ENCODE data around the gene ARHGEF7.
A peak's percentile ranks its signal among the peaks of the same experiment; 100 is the strongest.

ARHGEF7 gene

GRCh38 chr13:111225810-111226546 is 110.9 kb downstream of the ARHGEF7 start:
- DNase-seq (ENCODE audit: low read depth in 2 of 2) = no peak

- no peak for DNase-seq (ENCODE audit: low read depth in 2 of 2)
Measured at GRCh38 chr13:111227405-111227804, 112.3 kb downstream of the ARHGEF7 start.

DNA sequence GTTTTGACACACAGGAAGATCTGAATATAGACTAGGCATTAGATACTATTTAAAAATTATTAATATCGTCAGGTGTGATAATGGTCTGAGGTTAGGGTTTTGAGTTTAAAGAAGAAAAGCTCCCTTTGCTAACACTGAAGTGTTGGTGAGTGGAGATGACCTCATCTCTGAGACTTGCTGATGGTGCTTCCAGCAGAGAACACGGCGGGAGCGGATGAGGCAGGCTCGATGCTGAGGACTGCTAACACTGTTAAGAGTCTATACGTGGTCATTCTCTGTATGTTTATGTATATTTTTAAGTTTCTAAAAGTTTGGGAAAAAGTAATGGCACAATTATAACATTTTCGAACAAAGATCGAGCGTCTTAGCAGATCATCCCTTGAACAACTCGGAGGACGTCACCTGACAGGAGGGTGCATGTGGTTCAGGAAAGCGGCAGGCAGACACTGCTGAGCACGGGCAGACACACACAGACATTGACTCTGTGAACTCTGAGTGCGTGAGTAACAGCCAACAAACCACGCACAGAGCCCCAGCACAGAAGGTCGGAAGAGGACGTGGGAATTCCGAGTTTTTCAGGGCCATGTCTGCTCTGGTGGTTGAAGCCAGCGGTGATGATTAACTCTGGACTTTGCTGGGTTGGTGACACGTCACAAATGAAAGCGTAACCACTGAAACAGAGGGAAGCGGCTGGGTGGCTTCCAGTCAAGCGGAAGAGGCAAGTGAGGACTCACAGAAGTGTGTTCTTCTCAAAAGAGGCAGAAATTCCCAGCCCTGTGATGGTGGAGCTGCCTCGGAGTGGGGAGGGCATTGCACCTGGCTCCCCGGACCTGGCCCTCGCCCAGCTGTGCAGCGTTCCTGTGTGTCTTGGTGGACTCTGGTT is 113.4 kb downstream of the ARHGEF7 start:
- no peak for DNase-seq (ENCODE audit: low read depth in 2 of 2)

DNA sequence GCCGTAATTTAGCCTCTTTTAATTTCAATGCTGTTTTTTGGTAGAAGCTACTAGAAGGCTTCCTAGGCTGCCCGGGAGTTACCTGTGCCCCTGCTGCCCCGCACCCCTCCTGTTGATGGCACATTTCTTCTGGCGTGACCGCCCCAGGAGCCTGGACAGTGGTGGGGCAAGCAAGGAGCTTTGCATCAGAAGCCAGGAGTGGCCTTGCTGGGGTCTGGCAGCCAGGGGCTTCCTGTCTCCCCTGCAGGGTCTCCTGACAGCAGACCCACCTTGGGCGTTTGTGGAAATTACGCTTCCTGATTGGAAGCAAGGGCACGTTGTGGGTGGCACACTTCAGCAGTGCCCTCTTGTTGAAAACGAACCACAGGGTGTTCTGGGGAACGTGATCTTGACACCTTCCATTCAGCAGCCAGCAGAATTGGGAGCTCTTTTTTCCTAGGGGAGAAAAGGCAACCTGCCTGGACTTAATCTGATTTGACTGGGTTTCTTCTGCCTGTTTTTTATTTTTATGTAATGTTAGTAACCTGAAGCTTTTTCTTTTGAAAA is 115.3 kb downstream of the ARHGEF7 start:
- no peak for DNase-seq (ENCODE audit: low read depth in 2 of 2)

GRCh38 chr13:111232191-111232590 is 117.1 kb downstream of the ARHGEF7 start:
- no peak for DNase-seq (ENCODE audit: low read depth in 2 of 2)

- DNase-seq (ENCODE audit: low read depth in 2 of 2) = no peak
Measured at GRCh38 chr13:111233080-111233479, 118.0 kb downstream of the ARHGEF7 start.

GRCh38 chr13:111239764-111240670 is 124.9 kb downstream of the ARHGEF7 start:
- no peak for DNase-seq (ENCODE audit: low read depth in 2 of 2)

DNA sequence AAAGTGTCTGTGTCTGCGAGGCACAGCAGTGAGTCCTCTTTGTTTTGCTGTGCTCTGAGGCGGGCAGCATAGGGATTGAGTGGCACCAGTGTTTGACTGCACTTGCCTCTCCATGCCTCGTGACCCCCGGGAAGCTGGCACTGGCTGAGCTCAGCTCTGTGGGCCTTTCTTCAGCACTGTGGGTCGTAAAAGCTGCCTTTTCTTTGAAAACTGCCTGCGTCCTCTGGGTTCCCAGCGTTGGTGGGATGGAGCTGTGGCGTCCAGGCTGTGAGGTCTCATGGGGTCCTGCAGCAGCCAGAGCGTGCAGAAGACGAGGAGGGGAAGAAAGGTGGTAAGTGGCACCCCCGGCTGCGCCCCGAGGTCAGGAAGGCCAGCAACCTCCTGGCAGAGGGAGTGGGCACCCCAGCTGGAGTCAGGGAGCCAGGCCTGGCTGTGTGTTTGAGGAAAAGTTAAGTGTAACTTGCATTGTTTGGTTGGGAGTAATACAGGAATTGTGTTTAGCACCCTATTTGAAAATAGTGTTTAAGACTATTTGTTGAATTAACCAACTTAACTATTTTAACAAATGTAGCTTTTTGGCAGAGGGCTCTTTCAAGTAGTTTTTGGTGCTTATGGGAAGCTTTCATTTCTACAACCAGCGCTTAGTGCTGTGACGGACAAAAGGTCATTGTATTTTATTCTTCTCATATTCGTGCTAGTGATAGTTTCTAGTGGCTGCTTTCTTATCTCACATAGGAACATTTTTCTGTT is 126.1 kb downstream of the ARHGEF7 start:
- DNase-seq (ENCODE audit: low read depth in 2 of 2) = no peak

GRCh38 chr13:111241862-111242261 is 126.8 kb downstream of the ARHGEF7 start:
- no peak for DNase-seq (ENCODE audit: low read depth in 2 of 2)

DNA sequence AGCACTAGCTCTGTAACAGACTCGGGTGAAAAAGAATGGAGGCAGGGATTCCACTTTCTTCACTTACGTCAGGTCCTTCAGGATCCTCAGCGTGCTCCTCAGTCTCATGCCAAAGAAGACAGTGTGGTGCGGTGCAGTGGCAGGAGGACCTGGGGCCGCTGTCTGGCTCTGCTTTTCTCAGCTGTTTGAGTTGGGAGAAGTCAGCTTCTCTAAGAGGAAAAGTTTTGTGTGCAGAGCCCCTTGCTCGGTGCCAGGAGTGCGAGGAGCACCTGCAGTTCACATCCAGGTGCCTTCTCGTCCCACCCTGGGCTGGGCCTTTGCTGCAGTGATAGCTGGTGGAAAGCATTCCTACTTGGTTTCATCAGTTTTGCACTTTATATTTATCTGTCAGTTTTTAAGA is 127.5 kb downstream of the ARHGEF7 start:
- no peak for DNase-seq (ENCODE audit: low read depth in 2 of 2)

- DNase-seq (ENCODE audit: low read depth in 2 of 2) = no peak
Measured at GRCh38 chr13:111243981-111244380, 128.9 kb downstream of the ARHGEF7 start.

DNA sequence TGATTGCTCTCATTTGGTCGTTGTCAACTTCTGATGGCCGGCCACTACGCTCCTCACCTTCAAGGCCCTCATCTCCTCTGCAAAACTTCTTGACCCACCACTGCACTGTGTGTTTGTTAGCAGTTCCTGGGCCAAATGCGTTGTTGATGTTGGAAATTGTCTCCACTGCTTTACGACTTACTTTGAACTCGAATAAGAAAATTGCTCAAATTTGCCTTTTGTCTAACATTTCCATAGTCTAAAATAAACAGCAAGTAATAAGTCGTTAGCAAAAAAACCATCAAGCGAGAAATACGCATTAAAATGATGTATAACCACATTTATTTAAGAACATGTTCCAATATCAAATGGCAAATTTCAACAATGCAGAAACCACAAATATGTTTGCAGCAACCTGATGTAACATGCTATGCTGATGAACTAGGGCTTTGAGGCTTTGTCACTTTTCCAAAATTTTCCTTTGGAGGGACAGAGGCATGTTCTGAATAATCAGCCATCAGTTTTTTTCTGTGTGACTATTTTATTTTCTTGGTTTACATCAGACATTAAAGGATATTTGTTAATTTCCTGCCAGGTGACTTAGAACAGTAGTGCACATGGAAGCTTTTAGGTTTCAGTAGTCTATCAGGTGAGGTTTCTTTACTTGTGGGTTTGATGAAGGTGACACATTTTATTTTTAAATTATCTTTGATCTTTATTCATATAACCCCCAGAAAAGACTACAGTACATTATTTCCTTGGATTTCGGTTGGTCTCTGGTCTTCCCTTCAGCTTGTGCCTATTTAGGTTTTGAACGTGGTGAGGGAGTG is 130.7 kb downstream of the ARHGEF7 start:
- DNase-seq (ENCODE audit: low read depth in 2 of 2) = peak; percentile 52 to 57

- DNase-seq (ENCODE audit: low read depth in 2 of 2) = no peak
Measured at GRCh38 chr13:111247552-111247951, 132.4 kb downstream of the ARHGEF7 start.

DNA sequence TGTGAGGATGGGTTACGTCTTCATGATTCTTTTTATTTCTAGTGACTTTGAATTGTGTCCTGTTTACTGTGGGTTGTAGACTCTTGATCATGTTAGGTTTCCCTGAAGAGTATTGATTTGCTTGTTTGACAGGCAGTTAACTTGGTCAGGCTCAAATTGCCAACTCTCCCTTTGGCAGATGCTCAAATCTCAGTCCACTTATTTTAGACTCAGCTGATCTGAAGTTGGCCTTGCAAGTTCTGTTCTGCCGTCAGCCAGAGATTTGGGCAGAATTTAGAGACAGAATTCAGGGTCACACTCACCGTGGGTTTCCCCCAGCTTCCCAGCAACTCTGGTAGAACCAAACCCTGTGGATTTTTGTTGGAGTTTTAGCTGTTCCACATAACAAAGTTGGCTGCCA is 133.7 kb downstream of the ARHGEF7 start:
- no peak for DNase-seq (ENCODE audit: low read depth in 2 of 2)

DNA sequence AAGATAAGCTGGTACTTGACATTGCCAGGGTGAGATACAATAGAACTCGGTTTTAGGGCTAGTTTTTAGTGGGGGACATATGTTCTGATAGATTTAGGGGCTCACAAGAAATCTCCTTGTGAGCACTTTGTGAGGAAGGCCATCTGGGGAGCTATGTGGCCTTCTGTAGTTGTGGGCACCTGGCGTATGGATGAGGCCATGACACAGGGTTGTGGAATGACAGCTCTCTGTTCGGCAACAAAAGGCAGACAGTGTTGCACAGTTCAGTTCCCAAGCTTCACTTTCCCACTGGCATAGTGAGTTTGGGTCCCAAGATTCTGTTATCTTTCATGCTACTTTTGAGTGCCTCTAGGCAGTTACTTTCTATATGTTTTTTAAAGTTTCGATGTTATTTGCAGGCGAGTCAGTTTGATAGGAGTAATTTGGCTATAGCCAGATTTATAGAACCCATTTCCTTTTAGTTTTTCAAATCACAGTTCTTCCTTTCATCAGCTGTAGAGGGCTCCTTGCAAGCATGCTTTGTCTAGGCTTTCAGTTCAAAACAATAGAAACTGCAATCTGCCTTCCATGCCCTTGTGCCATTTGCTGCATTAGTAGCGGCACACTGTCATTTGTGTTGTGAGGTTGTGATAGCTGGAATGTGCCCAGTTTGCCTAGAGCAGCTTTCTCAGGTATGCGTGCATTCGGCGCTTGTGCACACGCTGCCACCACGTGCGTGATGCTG is 134.7 kb downstream of the ARHGEF7 start:
- no peak for DNase-seq (ENCODE audit: low read depth in 2 of 2)

- no peak for DNase-seq (ENCODE audit: low read depth in 2 of 2)
Measured at GRCh38 chr13:111251646-111252445, 136.7 kb downstream of the ARHGEF7 start.

DNA sequence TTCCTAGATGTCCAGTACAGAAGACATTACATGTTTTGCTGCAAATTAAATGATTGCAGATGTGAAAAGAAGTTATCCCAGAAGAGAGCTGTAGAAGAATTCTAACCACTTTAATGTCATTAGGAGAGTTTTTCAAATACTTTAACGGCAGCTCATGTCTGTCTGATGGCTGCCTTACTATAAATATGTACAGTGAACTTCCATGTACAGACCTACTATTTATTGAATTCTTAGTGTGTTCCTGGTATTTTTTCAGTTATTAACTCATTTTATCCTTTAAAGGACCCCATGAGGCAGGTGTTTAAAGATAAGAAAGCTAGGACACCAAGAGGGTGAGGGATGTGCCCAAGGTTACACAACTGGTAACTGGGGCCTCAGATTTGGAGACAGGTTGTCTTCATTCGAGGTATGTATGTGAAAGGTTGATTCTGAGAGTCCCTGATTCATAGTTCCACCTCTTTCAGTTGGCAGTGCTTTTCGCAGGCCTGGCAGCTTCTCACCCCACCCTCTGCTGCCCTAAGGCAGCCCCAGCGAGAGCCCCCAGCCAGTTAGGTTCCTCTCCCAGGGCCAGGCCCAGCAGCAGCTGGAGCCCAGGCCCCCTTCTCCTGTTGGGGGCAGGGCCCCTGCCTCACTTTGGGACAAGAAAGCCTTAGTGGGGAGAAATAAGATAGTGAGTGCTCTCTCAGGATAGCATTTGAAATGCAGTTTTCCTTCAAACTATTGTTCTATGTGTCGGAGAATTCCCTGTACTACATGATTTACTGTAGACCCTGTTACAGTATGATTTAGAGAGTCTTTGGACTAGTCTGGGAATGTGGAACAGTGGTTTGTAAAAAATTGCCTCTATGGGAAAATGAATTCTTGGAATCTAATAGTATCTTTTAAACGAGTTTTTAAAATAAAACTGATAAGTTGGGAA is 137.6 kb downstream of the ARHGEF7 start:
- peak; percentile 54 to 62 for DNase-seq (ENCODE audit: low read depth in 2 of 2)
